GM21528 (cell line): ENCODE data around the gene NLRP6.
"Not testable (repeated sequence)": the region's sequence is repeated elsewhere in the genome, so short reads cannot be mapped to it uniquely, and the experiment has no call there.

Experiments used
- ATAC-seq: cut with Tn5 transposase; IDR thresholded peaks from one replicate; pipeline ENCODE4 v1.9.1; 2021; ENCODE audit warnings: mild to moderate bottlenecking, moderate library complexity; ENCODE audit not compliant: unreplicated experiment, low FRiP score

NLRP6 gene

GRCh38 chr11:333616-334263 lies 55.5 kb downstream of the NLRP6 start:
- ATAC-seq, result not testable (repeated sequence)

DNA sequence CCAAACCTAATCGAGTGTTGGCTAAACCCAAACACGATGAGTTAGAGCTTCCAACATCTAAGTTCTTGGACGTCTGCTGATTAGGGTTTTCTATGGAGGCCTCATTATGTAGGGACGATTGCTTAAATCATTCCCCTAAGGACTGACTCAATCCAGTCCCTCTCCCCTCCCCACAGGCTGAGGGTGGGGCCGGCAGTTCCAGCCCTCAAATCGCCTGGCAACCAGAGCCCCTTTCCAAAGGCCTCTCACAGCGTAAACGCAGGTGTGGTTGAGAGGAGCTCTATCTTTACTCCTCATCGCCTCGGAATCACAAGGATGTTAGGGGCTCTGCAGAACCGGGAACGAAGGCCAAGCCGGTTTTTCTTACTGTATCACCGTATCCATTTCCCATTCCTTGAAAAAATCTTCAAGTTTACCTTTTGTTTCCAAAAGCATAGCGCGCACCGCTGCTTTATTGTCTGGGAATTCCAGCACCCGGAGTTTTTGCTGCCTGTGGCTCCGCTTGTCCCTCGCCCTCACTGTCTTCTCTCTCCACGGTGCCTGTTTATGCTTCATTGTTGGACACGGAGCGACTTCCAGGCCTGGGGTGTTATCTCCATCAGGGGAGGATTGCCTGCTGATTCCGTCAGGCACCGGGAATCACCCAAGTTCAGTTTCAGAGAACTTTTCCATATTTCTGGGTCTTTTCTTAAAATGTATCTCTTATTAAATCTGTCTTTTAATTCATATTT lies 56.2 kb downstream of the NLRP6 start:
- no peak for ATAC-seq
